GM10266 (cell line): Measurements from ENCODE around the gene CDH13.

ENCODE experiments used
- DNase-seq: peaks from one replicate; pipeline ENCODE4 v3.0.0; 2012; ENCODE audit errors: extremely low spot score
- TF ChIP-seq, protein P1 (sequence below): IDR thresholded peaks from 2 replicates; pipeline ENCODE4 v1.5.1; 2012; ENCODE audit warnings: mild to moderate bottlenecking, low read depth; ENCODE audit not compliant: control insufficient read depth, insufficient read depth; ENCODE audit errors: missing control alignments

CDH13 gene

DNA sequence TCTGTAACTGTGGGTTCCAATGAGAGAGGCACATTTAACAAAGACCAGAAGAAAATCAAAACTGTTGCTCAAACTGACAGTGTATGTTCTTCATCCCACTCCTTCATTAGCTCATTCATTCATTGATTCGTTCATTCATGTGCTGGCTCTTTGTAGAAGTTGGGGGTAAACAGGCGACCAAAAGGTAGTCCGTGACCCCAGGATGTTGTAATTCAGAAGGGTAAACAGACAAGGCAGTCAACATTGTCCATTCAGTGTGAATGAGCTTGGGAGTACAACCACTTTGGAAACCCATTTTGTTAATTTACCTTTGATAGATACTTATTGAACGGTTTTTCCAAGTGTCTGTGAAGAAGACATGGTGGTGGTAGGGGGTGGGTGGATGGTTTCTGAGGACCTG is 26.1 kb downstream of the CDH13 start:
- TF ChIP-seq, protein P1, sequence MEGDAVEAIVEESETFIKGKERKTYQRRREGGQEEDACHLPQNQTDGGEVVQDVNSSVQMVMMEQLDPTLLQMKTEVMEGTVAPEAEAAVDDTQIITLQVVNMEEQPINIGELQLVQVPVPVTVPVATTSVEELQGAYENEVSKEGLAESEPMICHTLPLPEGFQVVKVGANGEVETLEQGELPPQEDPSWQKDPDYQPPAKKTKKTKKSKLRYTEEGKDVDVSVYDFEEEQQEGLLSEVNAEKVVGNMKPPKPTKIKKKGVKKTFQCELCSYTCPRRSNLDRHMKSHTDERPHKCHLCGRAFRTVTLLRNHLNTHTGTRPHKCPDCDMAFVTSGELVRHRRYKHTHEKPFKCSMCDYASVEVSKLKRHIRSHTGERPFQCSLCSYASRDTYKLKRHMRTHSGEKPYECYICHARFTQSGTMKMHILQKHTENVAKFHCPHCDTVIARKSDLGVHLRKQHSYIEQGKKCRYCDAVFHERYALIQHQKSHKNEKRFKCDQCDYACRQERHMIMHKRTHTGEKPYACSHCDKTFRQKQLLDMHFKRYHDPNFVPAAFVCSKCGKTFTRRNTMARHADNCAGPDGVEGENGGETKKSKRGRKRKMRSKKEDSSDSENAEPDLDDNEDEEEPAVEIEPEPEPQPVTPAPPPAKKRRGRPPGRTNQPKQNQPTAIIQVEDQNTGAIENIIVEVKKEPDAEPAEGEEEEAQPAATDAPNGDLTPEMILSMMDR: no peak
- no peak for DNase-seq

DNA sequence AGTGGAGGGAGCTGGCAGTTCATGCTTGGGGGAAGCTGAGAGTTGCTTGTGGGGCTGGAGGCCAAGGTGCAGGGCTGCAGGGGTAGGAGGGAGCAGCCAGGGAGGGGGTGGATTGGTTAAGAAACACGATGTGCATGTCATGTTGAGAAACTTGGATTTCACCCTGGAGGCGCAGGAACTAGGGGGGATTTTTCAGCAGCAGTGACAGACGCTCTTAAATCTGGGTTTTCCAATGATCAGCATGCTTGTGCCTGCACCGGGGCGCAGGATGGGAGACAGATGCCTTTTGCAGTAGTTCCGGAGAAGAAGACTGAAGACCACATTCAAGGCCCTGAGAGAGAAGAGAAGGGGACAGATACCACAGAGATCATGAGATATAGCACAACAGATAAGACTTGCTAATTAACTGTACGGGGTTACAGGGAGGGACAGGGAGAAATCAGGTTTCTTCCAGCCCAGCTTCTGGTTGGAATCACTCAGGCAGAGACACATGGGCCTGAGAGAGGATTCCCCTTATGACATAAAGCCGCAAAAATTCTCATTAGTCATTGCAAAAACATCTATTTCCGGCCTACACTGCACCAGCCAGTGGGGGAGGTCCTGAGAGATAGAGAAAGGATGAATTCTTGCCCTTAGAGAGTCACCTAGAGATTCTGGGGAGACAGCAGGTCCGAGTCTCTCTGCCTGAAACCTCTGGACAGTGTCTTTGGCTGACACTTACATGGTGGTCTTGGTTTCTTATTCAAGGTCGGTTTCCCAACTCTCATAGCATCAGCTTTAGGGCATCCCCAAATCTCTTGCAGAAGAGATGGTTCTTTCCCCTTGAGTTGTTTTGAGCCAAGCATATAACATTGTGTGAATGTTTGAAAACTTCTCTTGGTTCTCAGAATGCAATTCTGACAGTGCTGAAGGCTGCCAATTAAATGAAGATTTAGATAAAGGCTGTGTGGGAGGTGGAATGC is 27.1 kb downstream of the CDH13 start:
- peak; percentile 45 for DNase-seq
- TF ChIP-seq, protein P1: no peak

DNA sequence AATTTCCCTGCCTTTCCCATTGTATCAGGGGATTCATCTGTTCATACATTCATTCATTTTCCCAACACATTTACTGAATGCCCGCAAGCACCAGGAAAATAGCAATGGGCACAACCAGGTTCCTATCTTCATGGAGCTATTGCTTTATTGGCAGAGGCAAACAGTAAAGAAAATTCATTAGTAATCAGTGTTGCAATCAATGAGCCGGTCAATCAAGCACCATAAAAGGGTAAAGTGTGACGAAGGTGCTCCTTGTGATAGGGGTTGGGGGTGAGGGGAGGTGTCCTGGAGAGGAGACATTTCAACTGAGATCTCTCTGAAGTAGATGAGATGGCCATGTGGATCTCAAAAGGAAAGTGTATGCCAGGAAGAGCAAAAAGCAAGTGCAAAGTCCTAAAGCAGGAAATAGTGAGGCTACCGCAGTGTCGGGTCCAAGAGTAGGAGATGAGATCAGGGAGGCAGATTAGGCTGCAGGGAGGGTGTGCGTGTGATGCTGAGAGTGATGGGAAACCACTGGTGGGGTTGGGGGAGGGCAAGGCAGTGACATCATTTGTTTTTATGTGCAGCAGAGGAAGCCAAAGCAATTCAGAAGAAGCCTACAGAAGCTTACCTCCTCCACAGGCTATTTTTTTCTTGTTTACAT is 28.4 kb downstream of the CDH13 start:
- DNase-seq: peak; percentile 43
- TF ChIP-seq, protein P1: no peak

DNA sequence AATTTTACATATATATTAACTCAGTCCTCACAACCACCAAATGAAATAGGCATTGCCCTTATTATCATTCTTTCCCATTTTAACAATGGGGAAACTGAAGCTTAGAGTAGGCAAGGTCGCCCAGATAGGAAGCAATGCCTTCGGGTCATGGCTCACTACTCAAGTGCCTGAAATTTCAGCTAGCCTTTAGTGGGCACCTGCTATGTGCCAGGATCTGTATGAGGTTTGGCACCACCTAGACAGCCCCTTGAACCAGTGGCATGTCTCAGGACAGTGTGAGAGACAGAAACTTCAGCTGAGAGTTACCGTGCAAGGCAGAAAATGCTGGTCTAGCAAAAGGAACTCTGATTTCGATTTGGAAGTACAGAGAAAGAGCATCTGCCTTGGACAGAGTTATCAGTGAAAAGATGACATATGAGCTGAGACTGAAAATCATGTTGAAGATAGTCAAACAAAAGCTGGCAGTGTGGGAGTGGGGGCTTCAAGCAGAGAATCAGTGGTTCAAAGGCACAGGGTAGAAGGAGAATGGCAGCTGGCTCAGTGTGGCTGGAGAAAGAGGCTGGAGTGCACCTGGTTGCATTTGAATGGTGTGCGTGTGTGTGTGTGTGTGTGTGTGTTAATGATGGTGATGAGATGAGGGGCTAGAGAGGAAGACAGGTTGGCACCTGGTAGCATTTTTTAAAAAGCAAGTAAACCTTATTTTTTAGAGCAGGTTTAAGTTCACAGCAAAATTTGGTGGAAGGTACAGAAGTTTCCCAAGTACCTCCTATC is 29.1 kb downstream of the CDH13 start:
- DNase-seq: no peak
- TF ChIP-seq, protein P1: no peak

DNA sequence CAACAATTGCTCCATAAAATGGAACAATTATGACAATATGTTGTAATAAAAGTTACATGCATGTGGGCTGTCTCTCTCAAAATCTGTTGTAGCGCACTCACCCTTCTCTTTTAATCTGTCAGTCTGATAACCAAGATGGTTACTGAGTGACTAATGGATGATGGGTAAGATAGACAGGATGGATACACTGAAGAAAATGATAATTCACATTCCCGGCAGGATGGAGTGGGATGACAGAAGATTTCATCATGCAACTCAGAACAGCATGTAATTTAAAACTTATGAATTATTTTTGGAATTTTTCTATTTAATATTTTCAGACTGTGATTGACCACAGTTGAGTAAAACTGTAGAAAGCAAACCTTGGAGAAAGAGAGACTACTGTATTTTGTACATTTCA is 30.5 kb downstream of the CDH13 start:
- DNase-seq: no peak

DNA sequence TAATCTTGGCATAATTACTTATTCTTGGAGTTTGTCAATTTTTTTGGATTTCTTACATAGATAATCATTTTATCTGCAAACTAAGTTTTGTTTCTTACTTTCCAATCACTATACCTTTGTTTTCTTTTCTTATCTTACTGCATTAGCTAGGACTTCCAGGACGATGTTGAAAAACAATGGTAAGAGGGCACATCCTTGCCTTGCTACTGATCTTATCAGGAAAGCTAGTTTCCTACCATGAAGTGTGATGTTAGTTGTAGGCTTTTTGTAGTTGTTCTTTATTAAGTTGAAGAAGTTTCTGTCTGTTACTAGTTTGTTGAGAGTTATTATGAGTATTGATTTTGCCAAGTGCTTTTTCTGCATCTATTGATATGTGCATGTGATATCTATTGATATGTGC is 31.0 kb downstream of the CDH13 start:
- no peak for DNase-seq
- TF ChIP-seq, protein P1: no peak

More for the DNA sequence above, 30.5 kb downstream of the CDH13 start:
- TF ChIP-seq, protein P1: no peak

DNA sequence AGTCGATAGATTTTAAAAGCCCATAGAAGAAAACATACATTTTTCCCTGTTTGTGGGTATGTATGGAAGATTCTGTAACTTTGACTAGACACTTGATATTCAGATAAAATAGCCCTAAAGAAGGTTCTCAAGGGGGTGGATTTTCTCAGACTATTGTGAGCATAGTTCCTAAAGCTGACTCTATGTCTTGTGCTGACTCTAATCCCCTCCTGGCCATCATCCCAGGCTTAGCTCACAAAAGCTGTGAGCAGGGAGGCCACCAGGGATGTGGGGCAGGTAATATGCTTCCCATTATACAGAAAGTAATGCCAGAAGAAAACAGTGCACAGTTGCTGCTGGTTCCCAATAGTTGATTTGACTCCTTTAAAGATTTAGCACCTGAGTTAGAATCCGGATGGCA is 32.0 kb downstream of the CDH13 start:
- TF ChIP-seq, protein P1: no peak
- no peak for DNase-seq
